Aorta (tissue), 5 donors: ENCODE results near the gene GPHN. TPM values are rescaled to one million over a fixed set of nuclear protein-coding genes. Genes with fewer than 3 reads are reported as not detected.

Experiments
- ATAC-seq: fragments of 200-7000 bp; cut with Tn5 transposase; one replicate; pipeline ENCODE4 v1.9.1; 2022; ENCODE audit warnings: moderate library complexity; ENCODE audit not compliant: low FRiP score
- DNase-seq, 2 donors: peaks; one replicate each; pipeline ENCODE4 v3.0.0-alpha.2; 2020
- H3K27ac ChIP-seq, 2 donors: one replicate each; pipeline ENCODE4 v1.5.1; 2013; ENCODE audit warnings: low read length in 2 of 2, mild to moderate bottlenecking in 2 of 2, moderate library complexity in 2 of 2, control low read depth in 1 of 2, inconsistent platforms in 1 of 2, low read depth in 1 of 2
- H3K27me3 ChIP-seq, 2 donors: one replicate each; pipeline ENCODE4 v1.6.1; 2013; ENCODE audit warnings: control low read depth in 1 of 2, low read length in 1 of 2, mild to moderate bottlenecking in 1 of 2, moderate library complexity in 1 of 2; ENCODE audit not compliant: insufficient read depth in 2 of 2, control insufficient read depth in 1 of 2
- H3K36me3 ChIP-seq, 2 donors: one replicate each; pipeline ENCODE4 v1.6.1; 2013; ENCODE audit warnings: control low read depth in 1 of 2, low read length in 1 of 2, mild to moderate bottlenecking in 1 of 2; ENCODE audit not compliant: insufficient read depth in 2 of 2, control insufficient read depth in 1 of 2
- H3K4me1 ChIP-seq, 2 donors: one replicate each; pipeline ENCODE4 v1.6.1; 2013; ENCODE audit warnings: low read length in 2 of 2, control low read depth in 1 of 2, mild to moderate bottlenecking in 1 of 2, moderate library complexity in 1 of 2; ENCODE audit not compliant: insufficient read depth in 2 of 2, control insufficient read depth in 1 of 2
- H3K4me3 ChIP-seq, 2 donors: one replicate each; pipeline ENCODE4 v1.5.1; 2013; ENCODE audit warnings: low read length in 2 of 2, control low read depth in 1 of 2, mild to moderate bottlenecking in 1 of 2
- H3K9me3 ChIP-seq: one replicate; pipeline ENCODE4 v1.6.1; 2013; ENCODE audit warnings: mild to moderate bottlenecking, low read length; ENCODE audit not compliant: control insufficient read depth
- WGBS, 2 donors: extraction: QIAGEN DNeasy Blood & Tissue Kit; methylation state at CpG; one replicate each; pipeline ENCODE4 v1.1.7; 2013; 5-methylcytosine and 5-hydroxymethylcytosine counted together
- intact Hi-C, 2 donors: fragments of 100-400 bp; cut with DNase I; formaldehyde crosslinking; loops; one replicate each; pipeline versions ENCODE4 v1.14.2 to v1.15.0; 2022
- polyA plus RNA-seq, 2 donors: library from polyadenylated mRNA; stranded (reverse); fragments of 200-250 nt; gene quantifications; one replicate each; pipeline ENCODE4 v1.2.3, GENCODE V29; 2013
- total RNA-seq, 2 donors: library from RNA; stranded (reverse); fragmentation: NEBNext Ultra II Directional; extraction: Animal tissue kit (Norgen Biotek cat#: 25700); gene quantifications; one replicate each; pipeline ENCODE4 v1.2.1, GENCODE V29; 2021
- donor health status: healthy with polysubstance abuse.
- donor health status: Bipolar disorder and iron deficiency.
- donor health status: DM: no; HTN: no; CAD: no.
- donor health status: DM: no; HTN: no; CAD: no.
- donor health status: DM: yes; HTN: yes; CAD: no.

The GPHN gene
- total and polyA plus RNA-seq, 4 donors: 6.3 to 22.2 (median 14.4) TPM

GRCh38 chr14:66482873-66483272 is 25.1 kb upstream of the GPHN start:
- Histone ChIP-seq H3K27me3 (no peaks in the 10 kb centered on the region), H3K9me3 (no peaks in the 10 kb centered on the region), H3K4me1 (no peaks in the 10 kb centered on the region), H3K27ac (no peak overlapping the region), H3K36me3 (no peaks in the 10 kb centered on the region), H3K4me3 (no peak overlapping the region)
- ATAC-seq: no peak
- intact Hi-C loops: no loop called here
- 44 to 48% methylated on average over 2 of the region's 2 CpGs for WGBS, 2 donors
- no peak for DNase-seq

DNA sequence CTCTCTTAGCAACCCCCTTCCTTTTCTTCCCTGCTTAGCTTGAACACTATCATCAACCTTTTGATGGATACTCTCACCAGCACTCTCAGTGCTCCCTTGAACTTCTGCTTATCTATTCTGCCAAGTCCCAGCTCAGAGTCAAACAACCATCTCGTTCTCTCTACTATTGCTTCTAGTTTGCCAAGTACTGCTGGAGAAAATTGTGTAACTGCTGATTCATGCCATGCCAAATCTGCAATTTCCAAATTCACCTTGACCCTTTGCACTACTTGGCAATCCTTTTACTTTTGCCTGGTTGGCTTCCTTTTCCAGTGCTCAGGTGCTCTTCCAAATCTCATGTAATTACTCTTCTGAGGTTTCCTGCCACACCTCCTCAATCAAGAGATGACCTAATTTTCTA is 24.6 kb upstream of the GPHN start:
- Histone ChIP-seq H3K27me3 (no peaks in the 10 kb centered on the region), H3K27ac (no peak overlapping the region), H3K4me1 (no peaks in the 10 kb centered on the region), H3K9me3 (no peaks in the 10 kb centered on the region), H3K36me3 (no peaks in the 10 kb centered on the region), H3K4me3 (no peak overlapping the region)
- intact Hi-C loops: no loop called here
- WGBS, 2 donors: 22 to 23% methylated on average over 1 of the region's 1 CpG
- no peak for DNase-seq
- ATAC-seq: no peak

DNA sequence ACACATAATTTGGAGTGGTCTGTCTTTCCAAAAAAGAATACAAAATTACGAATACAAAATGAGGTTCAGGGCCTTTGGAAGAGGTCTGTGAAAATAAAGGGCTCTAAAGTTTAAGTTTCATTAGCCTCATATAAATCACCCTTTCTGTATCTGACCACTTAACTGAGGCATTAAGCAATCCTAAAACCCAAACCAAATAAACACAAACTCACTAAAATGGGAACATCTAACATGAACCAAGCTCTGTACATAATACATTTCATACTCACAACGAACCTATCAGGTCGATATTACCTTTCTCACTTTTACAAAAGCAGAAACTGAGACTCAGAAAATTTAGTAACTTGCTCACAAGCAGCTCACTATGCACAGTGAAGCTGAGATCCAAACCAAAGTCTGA is 22.9 kb upstream of the GPHN start:
- H3K27me3 ChIP-seq: no peaks in the 10 kb centered on the region
- WGBS, 2 donors: 72 to 88% methylated on average over 3 of the region's 3 CpGs
- intact Hi-C loops: no loop called here
- H3K36me3 ChIP-seq: no peaks in the 10 kb centered on the region
- H3K4me1 ChIP-seq: no peaks in the 10 kb centered on the region
- ATAC-seq (no peak), DNase-seq (no peak)
- no peaks in the 10 kb centered on the region for H3K9me3 ChIP-seq
- H3K27ac ChIP-seq: no peak overlapping the region
- no peak overlapping the region for H3K4me3 ChIP-seq

DNA sequence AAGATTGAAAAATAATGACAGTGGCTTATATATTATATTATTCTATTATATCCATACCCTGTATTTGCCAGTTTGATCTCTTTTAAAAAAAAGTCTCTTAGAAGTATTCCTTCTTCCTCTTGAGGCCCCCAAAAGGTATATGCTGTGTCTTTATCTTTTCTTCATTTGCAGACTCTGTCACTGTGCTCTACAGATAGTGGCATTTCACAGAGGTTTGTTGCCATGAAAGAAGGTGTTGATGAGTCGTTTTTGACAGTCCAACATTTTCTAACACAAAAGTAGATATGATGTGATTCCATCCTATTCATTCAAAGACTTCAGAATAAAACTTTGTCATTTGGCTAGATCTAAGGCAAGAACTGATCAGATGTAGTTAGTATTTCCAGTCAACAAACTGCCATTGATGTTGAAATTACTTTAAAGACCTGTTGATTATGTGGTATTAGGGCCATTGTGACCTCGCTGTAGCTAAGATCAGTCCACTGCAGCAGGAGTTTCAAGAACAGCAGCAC is 22.0 kb upstream of the GPHN start, which contains the start of gene CCDC196:
CCDC196 (plus strand) TSS at position 462 of the 512 bp plus-strand sequence. CDS start 132 bp downstream, outside the sequence.
- Histone ChIP-seq H3K4me3 (no peak within 1 kb of the TSS), H3K36me3 (no peaks in the 10 kb centered on the region), H3K4me1 (no peaks in the 10 kb centered on the region), H3K9me3 (no peaks in the 10 kb centered on the region), H3K27ac (no peak within 1 kb of the TSS), H3K27me3 (no peaks in the 10 kb centered on the region)
- intact Hi-C loops: no loop called here
- no peak for ATAC-seq
- WGBS, 2 donors: 86 to 88% methylated on average over 2 of the region's 2 CpGs
- DNase-seq: no peak

- intact Hi-C loops: no loop called here
- Histone ChIP-seq H3K27me3 (no peaks in the 10 kb centered on the region), H3K36me3 (no peaks in the 10 kb centered on the region), H3K4me1 (no peaks in the 10 kb centered on the region), H3K27ac (no peak overlapping the region), H3K4me3 (no peak overlapping the region), H3K9me3 (no peaks in the 10 kb centered on the region)
- no peak for ATAC-seq
- no peak for DNase-seq
- 69 to 70% methylated on average over 2 of the region's 2 CpGs for WGBS, 2 donors
Observed at GRCh38 chr14:66487164-66487563, 20.8 kb upstream of the GPHN start.

- Histone ChIP-seq H3K27ac (no peak overlapping the region), H3K9me3 (no peaks in the 10 kb centered on the region), H3K4me3 (no peak overlapping the region), H3K27me3 (no peaks in the 10 kb centered on the region), H3K36me3 (no peaks in the 10 kb centered on the region), H3K4me1 (no peaks in the 10 kb centered on the region)
- WGBS, 2 donors: 83 to 84% methylated on average over 3 of the region's 3 CpGs
- ATAC-seq: no peak
- intact Hi-C loops: loop anchor here (10.0 kb wide), 2 partner anchors 136 to 634 kb away; no protein-coding TSS in a partner anchor
- DNase-seq: no peak
Observed at GRCh38 chr14:66490143-66491111, 17.5 kb upstream of the GPHN start.

DNA sequence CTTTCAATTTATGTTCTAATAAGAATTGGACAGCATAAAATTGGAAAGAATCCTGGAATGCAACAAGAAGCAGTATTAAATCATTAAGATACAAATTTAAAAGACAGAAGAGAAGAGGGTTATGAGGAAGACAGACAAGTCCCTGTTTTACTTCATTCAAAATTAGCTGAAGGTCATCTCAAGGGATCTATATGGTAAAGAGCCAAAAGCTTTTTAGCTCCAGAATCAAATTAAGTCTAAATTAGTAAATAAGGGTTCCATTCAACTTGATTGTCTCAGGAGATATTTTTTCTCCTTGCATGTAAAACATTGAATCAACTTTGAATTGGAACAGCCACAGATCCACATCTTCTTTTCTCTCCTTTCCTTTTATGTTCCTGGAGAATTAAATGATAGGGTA is 14.2 kb upstream of the GPHN start:
- Histone ChIP-seq H3K4me3 (no peak overlapping the region), H3K27ac (no peak overlapping the region), H3K27me3 (no peaks in the 10 kb centered on the region), H3K36me3 (no peaks in the 10 kb centered on the region), H3K9me3 (no peaks in the 10 kb centered on the region), H3K4me1 (no peaks in the 10 kb centered on the region)
- ATAC-seq (no peak), DNase-seq (no peak)
- intact Hi-C loops: loop anchor here (10.0 kb wide), 2 partner anchors 139 to 631 kb away; no protein-coding TSS in a partner anchor

DNA sequence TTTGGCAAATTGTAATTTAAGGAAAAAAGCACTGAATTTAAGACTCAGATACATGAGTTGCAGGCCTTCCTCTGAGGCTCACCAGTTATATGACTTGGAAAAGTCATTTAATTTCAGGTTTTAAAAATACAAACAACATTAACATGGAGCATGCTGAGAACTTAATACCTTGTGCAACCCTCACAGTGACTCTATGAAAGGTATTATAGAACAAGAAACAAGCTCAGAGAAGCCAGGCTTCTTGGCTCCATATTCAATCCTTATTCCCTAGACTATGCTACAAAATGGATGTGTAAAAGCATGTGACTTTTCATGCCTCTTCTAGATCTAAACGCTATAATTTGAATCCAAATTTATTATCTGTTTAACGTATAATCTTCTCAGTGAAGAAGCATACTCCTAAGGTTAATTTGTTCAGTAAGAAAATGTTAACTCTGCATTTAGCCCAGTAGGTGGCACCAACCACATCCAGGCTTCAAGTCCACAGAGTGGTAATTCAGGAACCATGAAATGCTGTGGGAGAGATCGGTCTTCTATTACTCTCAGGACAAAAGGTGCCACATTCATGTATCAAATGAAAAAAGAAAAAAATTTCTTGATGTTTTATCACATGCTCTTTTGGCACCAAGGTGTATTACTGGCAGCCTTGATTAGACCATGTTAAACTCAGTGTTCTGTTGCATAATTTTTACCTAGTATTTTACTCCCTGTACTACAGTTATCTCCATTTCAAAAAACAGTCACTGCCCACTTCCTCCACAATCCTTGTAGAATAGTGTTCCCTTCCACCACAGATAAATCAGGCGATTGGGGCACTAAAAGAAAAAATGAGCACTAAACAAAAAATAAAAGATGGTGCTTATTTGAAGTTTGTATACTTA is 12.5 kb upstream of the GPHN start:
- peak in 1 of 2 donors; percentile 40 for DNase-seq
- H3K9me3 ChIP-seq: no peaks in the 10 kb centered on the region
- H3K4me3 ChIP-seq: peak overlapping the region in 1 of 2 donors; percentile 41

More for the DNA sequence above, 12.5 kb upstream of the GPHN start:
- 1 to 2% methylated on average over 4 of the region's 4 CpGs for WGBS, 2 donors
- Histone ChIP-seq H3K36me3 (no peaks in the 10 kb centered on the region), H3K4me1 (no peaks in the 10 kb centered on the region), H3K27ac (no peak overlapping the region), H3K27me3 (no peaks in the 10 kb centered on the region)
- ATAC-seq: peak; percentile 73
- intact Hi-C loops: loop anchor here (10.0 kb wide), 2 partner anchors 141 to 629 kb away; no protein-coding TSS in a partner anchor
